ENCODE results near the gene ANKRD10. TPM values are rescaled to one million over a fixed set of nuclear protein-coding genes. Genes with fewer than 3 reads are reported as not detected.

Gene ANKRD10
- total and polyA plus RNA-seq, 2 experiments from 2014 or later, result 250 to 277 TPM

- TF ChIP-seq, protein P1, sequence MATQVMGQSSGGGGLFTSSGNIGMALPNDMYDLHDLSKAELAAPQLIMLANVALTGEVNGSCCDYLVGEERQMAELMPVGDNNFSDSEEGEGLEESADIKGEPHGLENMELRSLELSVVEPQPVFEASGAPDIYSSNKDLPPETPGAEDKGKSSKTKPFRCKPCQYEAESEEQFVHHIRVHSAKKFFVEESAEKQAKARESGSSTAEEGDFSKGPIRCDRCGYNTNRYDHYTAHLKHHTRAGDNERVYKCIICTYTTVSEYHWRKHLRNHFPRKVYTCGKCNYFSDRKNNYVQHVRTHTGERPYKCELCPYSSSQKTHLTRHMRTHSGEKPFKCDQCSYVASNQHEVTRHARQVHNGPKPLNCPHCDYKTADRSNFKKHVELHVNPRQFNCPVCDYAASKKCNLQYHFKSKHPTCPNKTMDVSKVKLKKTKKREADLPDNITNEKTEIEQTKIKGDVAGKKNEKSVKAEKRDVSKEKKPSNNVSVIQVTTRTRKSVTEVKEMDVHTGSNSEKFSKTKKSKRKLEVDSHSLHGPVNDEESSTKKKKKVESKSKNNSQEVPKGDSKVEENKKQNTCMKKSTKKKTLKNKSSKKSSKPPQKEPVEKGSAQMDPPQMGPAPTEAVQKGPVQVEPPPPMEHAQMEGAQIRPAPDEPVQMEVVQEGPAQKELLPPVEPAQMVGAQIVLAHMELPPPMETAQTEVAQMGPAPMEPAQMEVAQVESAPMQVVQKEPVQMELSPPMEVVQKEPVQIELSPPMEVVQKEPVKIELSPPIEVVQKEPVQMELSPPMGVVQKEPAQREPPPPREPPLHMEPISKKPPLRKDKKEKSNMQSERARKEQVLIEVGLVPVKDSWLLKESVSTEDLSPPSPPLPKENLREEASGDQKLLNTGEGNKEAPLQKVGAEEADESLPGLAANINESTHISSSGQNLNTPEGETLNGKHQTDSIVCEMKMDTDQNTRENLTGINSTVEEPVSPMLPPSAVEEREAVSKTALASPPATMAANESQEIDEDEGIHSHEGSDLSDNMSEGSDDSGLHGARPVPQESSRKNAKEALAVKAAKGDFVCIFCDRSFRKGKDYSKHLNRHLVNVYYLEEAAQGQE (IDR thresholded peaks at IDR 0.05; ENCODE audit: unreplicated experiment), result no peak
- no peak for TF ChIP-seq ZNF331 (CRISPR knock-in tag; IDR thresholded peaks at IDR 0.05; ENCODE audit: low read depth)
- TF ChIP-seq, protein P2, sequence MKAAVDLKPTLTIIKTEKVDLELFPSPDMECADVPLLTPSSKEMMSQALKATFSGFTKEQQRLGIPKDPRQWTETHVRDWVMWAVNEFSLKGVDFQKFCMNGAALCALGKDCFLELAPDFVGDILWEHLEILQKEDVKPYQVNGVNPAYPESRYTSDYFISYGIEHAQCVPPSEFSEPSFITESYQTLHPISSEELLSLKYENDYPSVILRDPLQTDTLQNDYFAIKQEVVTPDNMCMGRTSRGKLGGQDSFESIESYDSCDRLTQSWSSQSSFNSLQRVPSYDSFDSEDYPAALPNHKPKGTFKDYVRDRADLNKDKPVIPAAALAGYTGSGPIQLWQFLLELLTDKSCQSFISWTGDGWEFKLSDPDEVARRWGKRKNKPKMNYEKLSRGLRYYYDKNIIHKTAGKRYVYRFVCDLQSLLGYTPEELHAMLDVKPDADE (IDR thresholded peaks at IDR 0.05), result no peak
- TF ChIP-seq, protein P3, sequence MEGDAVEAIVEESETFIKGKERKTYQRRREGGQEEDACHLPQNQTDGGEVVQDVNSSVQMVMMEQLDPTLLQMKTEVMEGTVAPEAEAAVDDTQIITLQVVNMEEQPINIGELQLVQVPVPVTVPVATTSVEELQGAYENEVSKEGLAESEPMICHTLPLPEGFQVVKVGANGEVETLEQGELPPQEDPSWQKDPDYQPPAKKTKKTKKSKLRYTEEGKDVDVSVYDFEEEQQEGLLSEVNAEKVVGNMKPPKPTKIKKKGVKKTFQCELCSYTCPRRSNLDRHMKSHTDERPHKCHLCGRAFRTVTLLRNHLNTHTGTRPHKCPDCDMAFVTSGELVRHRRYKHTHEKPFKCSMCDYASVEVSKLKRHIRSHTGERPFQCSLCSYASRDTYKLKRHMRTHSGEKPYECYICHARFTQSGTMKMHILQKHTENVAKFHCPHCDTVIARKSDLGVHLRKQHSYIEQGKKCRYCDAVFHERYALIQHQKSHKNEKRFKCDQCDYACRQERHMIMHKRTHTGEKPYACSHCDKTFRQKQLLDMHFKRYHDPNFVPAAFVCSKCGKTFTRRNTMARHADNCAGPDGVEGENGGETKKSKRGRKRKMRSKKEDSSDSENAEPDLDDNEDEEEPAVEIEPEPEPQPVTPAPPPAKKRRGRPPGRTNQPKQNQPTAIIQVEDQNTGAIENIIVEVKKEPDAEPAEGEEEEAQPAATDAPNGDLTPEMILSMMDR (conservative IDR thresholded peaks at IDR 0.05; ENCODE audit: low read depth in 2 of 2), result no peak
Observed at GRCh38 chr13:110897521-110897920, 17.3 kb downstream of the ANKRD10 start (continued).

DNA sequence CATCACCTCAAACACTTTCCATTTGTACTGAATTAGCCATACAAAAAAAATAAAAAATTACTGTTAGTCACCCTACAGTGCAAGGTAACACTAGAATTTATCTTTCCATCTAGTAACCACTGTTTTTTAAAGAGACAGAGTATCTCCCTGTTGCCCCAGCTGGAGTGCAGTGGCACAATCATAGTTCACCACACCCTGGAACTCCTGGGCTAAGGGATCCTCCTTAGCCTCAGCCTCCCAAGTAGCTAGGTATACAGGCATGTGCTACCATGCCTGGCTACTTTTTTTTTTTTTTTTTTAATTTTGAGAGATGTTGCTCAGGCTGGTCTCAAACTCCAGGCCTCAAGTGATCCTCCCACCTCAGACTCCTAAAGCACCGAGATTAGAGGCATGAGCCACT lies 17.9 kb downstream of the ANKRD10 start:
- Histone ChIP-seq H3F3A (replicated peaks; ENCODE audit: low read depth) (peaks cover 2% of the 10 kb centered on the region; the same call in 1 of the 2 replicates), H3K9me2 (ENCODE audit: insufficient read depth) (no peaks in the 10 kb centered on the region), H3K4me3 (no peak overlapping the region), H3K4me1 (ENCODE audit: insufficient read depth) (no peaks in the 10 kb centered on the region), H3K36me3 (ENCODE audit: insufficient read depth) (peaks cover 23% of the 10 kb centered on the region), H4K20me1 (replicated peaks; ENCODE audit: insufficient read depth) (peaks cover 36% of the 10 kb centered on the region; the same call in 1 of the 2 replicates), H3K27ac (ENCODE audit: low read depth) (no peak overlapping the region), H3K4me2 (no peak overlapping the region), H2AFZ (no peak overlapping the region), H3K79me2 (replicated peaks; ENCODE audit: insufficient read depth) (peaks cover 58% of the 10 kb centered on the region), H3K27me3 (ENCODE audit: insufficient read depth) (no peaks in the 10 kb centered on the region)
- H3K9me3 Mint-ChIP-seq, result no peaks in the 10 kb centered on the region
- H3K4me1 Mint-ChIP-seq, result no peaks in the 10 kb centered on the region; the same call in 2 of the 3 replicates
- ATAC-seq, result no peak; the same call in 2 of the 3 replicates
- TF ChIP-seq CREB1 (CRISPR knock-in tag; IDR thresholded peaks at IDR 0.05; ENCODE audit: low read depth), result no peak
- no peak for TF ChIP-seq ZNF114 (CRISPR knock-in tag; IDR thresholded peaks at IDR 0.05)
- no peak for TF ChIP-seq ZNF331 (CRISPR knock-in tag; IDR thresholded peaks at IDR 0.05; ENCODE audit: low read depth)
- no peak for TF ChIP-seq JUNB (IDR thresholded peaks at IDR 0.05; ENCODE audit: unreplicated experiment)
- TF ChIP-seq POLR2AphosphoS5 (IDR thresholded peaks at IDR 0.05; ENCODE audit: low read depth), result no peak
- TF ChIP-seq STAT1 (IDR thresholded peaks at IDR 0.05; ENCODE audit: unreplicated experiment), result no peak
- TF ChIP-seq, protein P1 (IDR thresholded peaks at IDR 0.05; ENCODE audit: unreplicated experiment), result no peak
- TF ChIP-seq, protein P3 (conservative IDR thresholded peaks at IDR 0.05; ENCODE audit: low read depth in 2 of 2), result no peak
- peaks cover 71% of the 10 kb centered on the region for H3K36me3 Mint-ChIP-seq (ENCODE audit: low read depth)
- no peak overlapping the region for H3K27ac Mint-ChIP-seq
- H3K4me3 Mint-ChIP-seq, result no peak overlapping the region
- no peaks in the 10 kb centered on the region for H3K27me3 Mint-ChIP-seq (ENCODE audit: insufficient read depth, low read depth, poor library complexity)
- DNase-seq (ENCODE audit: low spot score), result no peak
